Transverse colon (tissue), 4 donors: ENCODE measurements around the gene TMEM108. TPM values are rescaled to one million over a fixed set of nuclear protein-coding genes. Genes with fewer than 3 reads are reported as not detected.

Experiments used
- DNase-seq: peaks from one replicate; pipeline ENCODE4 v3.0.0-alpha.2; 2019
- H3K27ac ChIP-seq, 4 donors: fragments of 200-600 bp; sonication (generic); 2 replicates each; pipeline ENCODE4 v1.5.1; 2016 to 2018; ENCODE audit warnings: inconsistent platforms in 4 of 4
- H3K27me3 ChIP-seq: fragments of 200-600 bp; sonication (generic); 2 replicates; pipeline ENCODE4 v1.5.1; 2017; ENCODE audit warnings: inconsistent platforms
- H3K36me3 ChIP-seq, 4 donors: fragments of 200-600 bp; sonication (generic); 2 replicates each; pipeline ENCODE4 v1.5.1; 2017 to 2019; ENCODE audit warnings: inconsistent platforms in 4 of 4
- H3K4me1 ChIP-seq, 4 donors: fragments of 200-600 bp; sonication (generic); 2 replicates each; pipeline ENCODE4 v1.5.1; 2017 to 2020; ENCODE audit warnings: inconsistent platforms in 4 of 4
- H3K4me3 ChIP-seq, 4 donors: fragments of 200-600 bp; sonication (generic); 1 replicate in 1 of 4; 2 replicates in 3 of 4; pipeline versions ENCODE4 v1.5.1 to v1.6.1; 2017 to 2019; ENCODE audit warnings: inconsistent platforms in 4 of 4
- H3K9me3 ChIP-seq, 2 donors: fragments of 200-600 bp; sonication (generic); 2 replicates each; pipeline ENCODE4 v1.5.1; 2017 to 2019; ENCODE audit warnings: inconsistent platforms in 2 of 2
- EP300 ChIP-seq: sonication (generic); formaldehyde crosslinking; IDR thresholded peaks from one replicate; pipeline ENCODE4 v1.6.1; 2017; ENCODE audit warnings: antibody characterized with exemption, low read depth
- POLR2A ChIP-seq: fragments of 450-650 bp; IDR thresholded peaks from one replicate; pipeline ENCODE4 v1.6.1; 2016; ENCODE audit warnings: antibody characterized with exemption, mild to moderate bottlenecking, moderate library complexity
- POLR2AphosphoS5 ChIP-seq, 3 donors: sonication (generic); formaldehyde crosslinking; IDR thresholded peaks; one replicate each; pipeline ENCODE4 v1.6.1; 2016; ENCODE audit warnings: antibody characterized with exemption in 3 of 3
- WGBS, 2 donors: methylation state at CpG; one replicate each; pipeline ENCODE4 v1.1.5; 2018; ENCODE audit warnings: low coverage in 1 of 2; 5-methylcytosine and 5-hydroxymethylcytosine counted together
- in situ Hi-C, 4 donors: fragments of 200-750 bp; cut with MboI; loops; one replicate each; pipeline versions ENCODE4 v1.15.0 to v1.15.1; 2017; ENCODE audit warnings: low sequenced_read_pairs in 3 of 4, low pct_ligation_motif_present in 1 of 4, low pct_unique_long_range_greater_than_20kb in 1 of 4
- intact Hi-C: fragments of 100-400 bp; cut with DNase I; formaldehyde crosslinking; loops from one replicate; pipeline ENCODE4 v1.15.1; 2023; ENCODE audit warnings: low total_unique reads
- total RNA-seq, 4 donors: library from RNA; depleted of rRNA; stranded (reverse); fragments of >200 nt; gene quantifications; one replicate each; pipeline ENCODE4 v1.1.0, GENCODE V29; 2016
- TF ChIP-seq, protein P1 (sequence below), 5 experiments: fragments of 200-600 bp in 3 of 5; fragments of 450-650 bp in 2 of 5; sonication (generic) in 3 of 5; IDR thresholded peaks; 1 replicate in 2 of 5; 2 replicates in 3 of 5; pipeline ENCODE4 v1.5.1; 2016 to 2017; ENCODE audit warnings: antibody characterized with exemption in 5 of 5, inconsistent platforms in 3 of 5, mild to moderate bottlenecking in 2 of 5, moderate library complexity in 1 of 5

The TMEM108 gene
- total RNA-seq, 4 donors from 2014 or later: 0.14 to 1.4 (median 0.80) TPM; not detected in 1

DNA sequence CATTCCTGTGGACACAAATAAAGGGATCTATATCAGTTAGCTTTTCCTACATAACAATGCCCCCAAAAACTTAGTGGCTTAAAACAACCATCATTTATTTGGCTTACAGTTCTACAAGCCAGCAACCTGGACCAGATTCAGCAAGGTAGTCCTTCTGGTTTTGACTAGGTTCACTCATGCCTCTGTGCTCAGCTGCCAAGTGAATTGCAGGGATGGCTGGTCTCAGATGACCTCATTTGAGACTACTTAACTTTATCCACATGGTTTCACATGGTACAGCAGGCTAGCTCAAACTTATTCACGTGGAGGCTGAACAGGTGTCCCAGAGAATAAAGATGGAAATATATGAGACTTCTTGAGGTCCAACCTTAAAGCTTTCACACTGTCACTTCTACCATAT is 242.4 kb downstream of the TMEM108 start:
- Histone ChIP-seq H3K27me3 (no peaks in the 10 kb centered on the region), H3K4me1 (no peaks in the 10 kb centered on the region), H3K36me3 (no peaks in the 10 kb centered on the region), H3K27ac (no peak overlapping the region), H3K4me3 (no peak overlapping the region), H3K9me3 (no peaks in the 10 kb centered on the region)
- in situ Hi-C loops: no loop called here
- TF ChIP-seq, protein P1, sequence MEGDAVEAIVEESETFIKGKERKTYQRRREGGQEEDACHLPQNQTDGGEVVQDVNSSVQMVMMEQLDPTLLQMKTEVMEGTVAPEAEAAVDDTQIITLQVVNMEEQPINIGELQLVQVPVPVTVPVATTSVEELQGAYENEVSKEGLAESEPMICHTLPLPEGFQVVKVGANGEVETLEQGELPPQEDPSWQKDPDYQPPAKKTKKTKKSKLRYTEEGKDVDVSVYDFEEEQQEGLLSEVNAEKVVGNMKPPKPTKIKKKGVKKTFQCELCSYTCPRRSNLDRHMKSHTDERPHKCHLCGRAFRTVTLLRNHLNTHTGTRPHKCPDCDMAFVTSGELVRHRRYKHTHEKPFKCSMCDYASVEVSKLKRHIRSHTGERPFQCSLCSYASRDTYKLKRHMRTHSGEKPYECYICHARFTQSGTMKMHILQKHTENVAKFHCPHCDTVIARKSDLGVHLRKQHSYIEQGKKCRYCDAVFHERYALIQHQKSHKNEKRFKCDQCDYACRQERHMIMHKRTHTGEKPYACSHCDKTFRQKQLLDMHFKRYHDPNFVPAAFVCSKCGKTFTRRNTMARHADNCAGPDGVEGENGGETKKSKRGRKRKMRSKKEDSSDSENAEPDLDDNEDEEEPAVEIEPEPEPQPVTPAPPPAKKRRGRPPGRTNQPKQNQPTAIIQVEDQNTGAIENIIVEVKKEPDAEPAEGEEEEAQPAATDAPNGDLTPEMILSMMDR (IDR thresholded peaks at IDR 0.05): no peak
- TF ChIP-seq POLR2A (no peak), EP300 (no peak), POLR2AphosphoS5 (IDR thresholded peaks at IDR 0.05) (no peak)
- intact Hi-C loops: no loop called here
- no peak for DNase-seq
- 48% methylated on average over 1 of the region's 1 CpG; no CpG with 5 or more reads in 1 of the 2 donors for WGBS, 2 donors

- Histone ChIP-seq H3K27ac (no peak overlapping the region), H3K4me1 (no peaks in the 10 kb centered on the region), H3K9me3 (no peaks in the 10 kb centered on the region), H3K27me3 (no peaks in the 10 kb centered on the region), H3K36me3 (no peaks in the 10 kb centered on the region), H3K4me3 (no peak overlapping the region)
- TF ChIP-seq POLR2AphosphoS5 (IDR thresholded peaks at IDR 0.05): no peak
- 63 to 64% methylated on average over 4 of the region's 4 CpGs for WGBS, 2 donors
- intact Hi-C loops (no loop called here), in situ Hi-C loops (no loop called here)
- no peak for DNase-seq
Observed at GRCh38 chr3:133282236-133282635, 244.0 kb downstream of the TMEM108 start.

DNA sequence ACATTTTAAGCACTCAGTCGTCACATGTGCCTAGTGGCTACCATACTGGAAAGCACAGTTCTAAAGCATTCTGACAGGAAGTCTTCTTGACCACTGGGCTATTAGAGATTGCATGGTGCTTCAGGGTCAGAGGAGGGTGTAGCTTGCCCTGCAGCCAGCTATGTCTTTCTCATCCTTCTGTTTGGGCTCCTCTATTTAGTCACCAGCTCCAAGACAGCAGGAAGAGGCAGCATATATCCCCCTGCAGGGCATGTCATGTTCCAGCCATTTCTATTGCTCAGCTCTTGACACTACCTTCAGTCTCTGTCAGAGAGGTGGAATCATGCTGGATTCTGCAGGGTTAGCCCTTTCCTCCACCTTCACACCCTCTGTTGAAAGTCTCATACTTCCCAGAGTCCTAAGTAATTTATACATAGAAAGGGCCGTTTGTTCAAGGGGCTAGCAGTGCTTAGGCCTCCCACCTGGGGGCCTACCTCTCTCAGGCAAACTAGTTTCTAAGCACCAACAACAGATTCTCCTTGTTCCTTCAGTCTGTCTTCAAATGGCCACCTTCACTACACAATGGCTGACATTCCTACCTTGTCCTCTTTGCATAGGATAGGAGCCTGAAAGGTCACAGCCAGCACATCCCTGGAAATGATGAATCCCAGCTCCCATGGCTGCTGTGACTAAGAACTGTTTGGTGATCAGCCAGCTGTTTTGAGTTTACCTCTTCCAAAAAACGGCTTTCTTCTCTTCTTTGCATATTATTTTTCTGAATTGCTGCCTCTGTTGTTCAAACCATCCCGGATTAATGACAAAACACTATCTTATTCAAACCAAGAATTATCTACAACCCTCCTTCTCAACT is 246.0 kb downstream of the TMEM108 start:
- H3K9me3 ChIP-seq: no peaks in the 10 kb centered on the region
- no peaks in the 10 kb centered on the region for H3K36me3 ChIP-seq
- WGBS, 2 donors: 58 to 69% methylated on average over 3 to 4 of the region's 4 CpGs
- no peak overlapping the region for H3K4me3 ChIP-seq
- no peak for DNase-seq
- no peaks in the 10 kb centered on the region for H3K27me3 ChIP-seq
- H3K27ac ChIP-seq: no peak overlapping the region
- TF ChIP-seq EP300: no peak
- TF ChIP-seq, protein P1 (IDR thresholded peaks at IDR 0.05): no peak
- no peak for TF ChIP-seq POLR2AphosphoS5 (IDR thresholded peaks at IDR 0.05)
- no peaks in the 10 kb centered on the region for H3K4me1 ChIP-seq
- in situ Hi-C loops (no loop called here), intact Hi-C loops (no loop called here)

GRCh38 chr3:133289322-133289721 is 251.1 kb downstream of the TMEM108 start:
- TF ChIP-seq, protein P1 (IDR thresholded peaks at IDR 0.05): no peak
- TF ChIP-seq POLR2A (no peak), EP300 (no peak), POLR2AphosphoS5 (IDR thresholded peaks at IDR 0.05) (no peak)
- H3K36me3 ChIP-seq: no peaks in the 10 kb centered on the region
- H3K4me1 ChIP-seq: no peaks in the 10 kb centered on the region
- WGBS, 2 donors: 81 to 100% methylated on average over 3 of the region's 3 CpGs
- no peaks in the 10 kb centered on the region for H3K9me3 ChIP-seq
- no peak overlapping the region for H3K4me3 ChIP-seq
- in situ Hi-C loops: no loop called here
- no peaks in the 10 kb centered on the region for H3K27me3 ChIP-seq
- DNase-seq: no peak
- intact Hi-C loops: no loop called here
- H3K27ac ChIP-seq: no peak overlapping the region
